B cell (primary cell): ENCODE results near the gene ZCCHC24. TPM values are rescaled to one million over a fixed set of nuclear protein-coding genes. Genes with fewer than 3 reads are reported as not detected.

Experiments
- ATAC-seq: fragments of 200-7000 bp; cut with Tn5 transposase; one replicate; pipeline ENCODE4 v1.10.0; 2021; ENCODE audit warnings: low read depth, mild to moderate bottlenecking, moderate number of reproducible peaks, moderate library complexity
- CTCF ChIA-PET: fragments of 350-600 bp; sonication (Branson Sonifier 250); formaldehyde crosslinking; loops from one replicate; lab custom pipeline; 2021; ENCODE audit warnings: antibody characterized with exemption, inconsistent platforms; lab: Charles Lee
- POLR2A ChIA-PET: fragments of 350-600 bp; sonication (Branson Sonifier 250); formaldehyde crosslinking; loops from one replicate; lab custom pipeline; 2021; ENCODE audit warnings: antibody characterized with exemption; lab: Charles Lee
- DNase-seq: peaks from one replicate; pipeline ENCODE4 v3.0.0; 2013
- H2AFZ ChIP-seq: 2 replicates; pipeline ENCODE4 v1.6.1; 2012; ENCODE audit warnings: mild to moderate bottlenecking, low read depth, low read length; ENCODE audit not compliant: insufficient read depth, poor library complexity, severe bottlenecking
- H3K27ac ChIP-seq, 2 donors: 1 replicate in 1 of 2; 2 replicates in 1 of 2; pipeline ENCODE4 v1.5.1; 2012 to 2013; ENCODE audit warnings: low read length in 2 of 2, mild to moderate bottlenecking in 2 of 2, moderate library complexity in 1 of 2
- H3K27me3 ChIP-seq, 4 experiments: fragments of 200-600 bp in 1 of 4; sonication (generic) in 1 of 4; replicated peaks in 1 of 4; 1 replicate in 2 of 4; 2 replicates in 2 of 4; pipeline versions ENCODE4 v1.6.1 to v1.7.0; 2013 to 2016; ENCODE audit warnings: low read length in 3 of 4, mild to moderate bottlenecking in 2 of 4, mixed read lengths in 1 of 4, moderate library complexity in 1 of 4; ENCODE audit not compliant: insufficient read depth in 4 of 4, control insufficient read depth in 3 of 4; ENCODE audit errors: control extremely low read depth in 1 of 4
- H3K36me3 ChIP-seq, 2 experiments: replicated peaks in 1 of 2; 1 replicate in 1 of 2; 2 replicates in 1 of 2; pipeline versions ENCODE4 v1.6.1 to v1.7.1; 2013; ENCODE audit warnings: low read length in 1 of 2; ENCODE audit not compliant: insufficient read depth in 2 of 2, control insufficient read depth in 1 of 2; ENCODE audit errors: control extremely low read depth in 1 of 2, extremely low read depth in 1 of 2
- H3K4me1 ChIP-seq, 2 donors: fragments of 200-600 bp in 1 of 2; sonication (generic) in 1 of 2; 1 replicate in 1 of 2; 2 replicates in 1 of 2; pipeline versions ENCODE4 v1.5.1 to v1.6.1; 2013 to 2017; ENCODE audit warnings: low read length in 2 of 2; ENCODE audit not compliant: control insufficient read depth in 2 of 2, insufficient read depth in 2 of 2
- H3K4me2 ChIP-seq: replicated peaks from 2 replicates; pipeline ENCODE3; 2012; ENCODE audit warnings: mild to moderate bottlenecking, low read depth, low read length; ENCODE audit not compliant: poor library complexity, severe bottlenecking
- H3K4me3 ChIP-seq, 5 experiments: fragments of 200-600 bp in 1 of 5; sonication (generic) in 1 of 5; 1 replicate in 3 of 5; 2 replicates in 2 of 5; pipeline versions ENCODE4 v1.5.1 to v1.7.0; 2011 to 2016; ENCODE audit warnings: low read length in 4 of 5, mild to moderate bottlenecking in 4 of 5, low read depth in 2 of 5, control low read depth in 1 of 5, moderate library complexity in 1 of 5; ENCODE audit not compliant: insufficient read depth in 1 of 5; ENCODE audit errors: control extremely low read depth in 1 of 5, extremely low read depth in 1 of 5
- H3K79me2 ChIP-seq: fragments of 200-600 bp; sonication (generic); one replicate; pipeline ENCODE4 v1.6.0; 2016; ENCODE audit warnings: low read length; ENCODE audit not compliant: control insufficient read depth, insufficient read depth
- H3K9ac ChIP-seq: fragments of 200-600 bp; sonication (generic); 2 replicates; pipeline ENCODE4 v1.6.1; 2017; ENCODE audit warnings: mild to moderate bottlenecking, low read length, moderate library complexity
- H3K9me3 ChIP-seq, 3 donors: one replicate each; pipeline versions ENCODE4 v1.6.1 to v1.7.1; 2013; ENCODE audit warnings: low read length in 2 of 3; ENCODE audit not compliant: control insufficient read depth in 2 of 3, insufficient read depth in 1 of 3; ENCODE audit errors: control extremely low read depth in 1 of 3
- H4K20me1 ChIP-seq: 2 replicates; pipeline ENCODE4 v1.6.0; 2012; ENCODE audit warnings: mild to moderate bottlenecking, low read length; ENCODE audit not compliant: insufficient read depth, control insufficient read depth, poor library complexity, severe bottlenecking
- H3K27ac Mint-ChIP-seq: one replicate; pipeline ENCODE4 v1.8.0; 2021; ENCODE audit warnings: mixed read lengths
- H3K27me3 Mint-ChIP-seq: one replicate; pipeline ENCODE4 v1.8.0; 2021; ENCODE audit warnings: mixed read lengths
- H3K4me1 Mint-ChIP-seq: one replicate; pipeline ENCODE4 v1.8.0; 2021; ENCODE audit warnings: mixed read lengths
- H3K4me3 Mint-ChIP-seq: one replicate; pipeline ENCODE4 v1.8.0; 2021; ENCODE audit warnings: mixed read lengths
- H3K9me3 Mint-ChIP-seq: one replicate; pipeline ENCODE4 v1.8.0; 2022; ENCODE audit warnings: mixed read lengths; ENCODE audit not compliant: insufficient read depth
- CTCF ChIP-seq: fragments of 200-600 bp; IDR thresholded peaks from one replicate; pipeline ENCODE4 v1.8.0; 2022; ENCODE audit warnings: antibody characterized with exemption, mild to moderate bottlenecking
- EZH2 ChIP-seq: IDR thresholded peaks from 2 replicates; pipeline ENCODE4 v1.6.1; 2012; ENCODE audit warnings: borderline replicate concordance, low read depth, mild to moderate bottlenecking, moderate library complexity, low read length; ENCODE audit not compliant: insufficient read depth, poor library complexity, severe bottlenecking
- WGBS: methylation state at CpG from one replicate; pipeline ENCODE4 v1.1.5; 2013; ENCODE audit warnings: missing lambda C conversion rate; ENCODE audit not compliant: insufficient coverage; 5-methylcytosine and 5-hydroxymethylcytosine counted together
- intact Hi-C: fragments of 100-400 bp; cut with micrococcal nuclease; formaldehyde crosslinking; loops from one replicate; pipeline ENCODE4 v1.10.0; 2022
- polyA plus RNA-seq: library from polyadenylated mRNA; depleted of rRNA; stranded (reverse); fragments of >200 nt; gene quantifications from 2 replicates; pipeline ENCODE4 v1.2.3, GENCODE V29; 2012
- total RNA-seq, 2 donors: library from RNA; stranded (reverse); fragments of 120-200 nt in 1 of 2; gene quantifications; 1 replicate in 1 of 2; 2 replicates in 1 of 2; pipeline versions ENCODE4 v1.2.3 to v1.2.4, GENCODE V29; 2013 to 2022

ZCCHC24 gene
- total and polyA plus RNA-seq, 2 donors (not counting 1 experiment from before 2014, with no cell fraction given) = 0.34 to 2.3 TPM

- Histone ChIP-seq H3K4me3 (no peak overlapping the region), H3K79me2 (no peaks in the 10 kb centered on the region), H3K9ac (no peak overlapping the region), H3K27me3 (peaks cover 0 to 6% (median 3%) of the 10 kb centered on the region in 4 experiments), H3K9me3 (no peaks in the 10 kb centered on the region), H3K4me1 (no peaks in the 10 kb centered on the region), H3K36me3 (no peaks in the 10 kb centered on the region), H2AFZ (no peak overlapping the region), H3K27ac (no peak overlapping the region), H4K20me1 (no peaks in the 10 kb centered on the region), H3K4me2 (no peak overlapping the region)
- intact Hi-C loops = no loop called here
- peaks cover 42% of the 10 kb centered on the region for H3K27me3 Mint-ChIP-seq
- H3K9me3 Mint-ChIP-seq = no peaks in the 10 kb centered on the region
- no peak for DNase-seq
- H3K4me1 Mint-ChIP-seq = no peaks in the 10 kb centered on the region
- ATAC-seq = no peak
- H3K4me3 Mint-ChIP-seq = no peak overlapping the region
- WGBS = 97% methylated on average over 4 of the region's 7 CpGs
- ChIA-PET POLR2A (no interaction called here), CTCF (interaction anchor here (0.9 to 2.2 kb wide), 3 partner anchors 13 to 101 kb away, joined by 3 to 7 read pairs (median 4); no protein-coding TSS in a partner anchor)
- H3K27ac Mint-ChIP-seq = no peak overlapping the region
- no peak for TF ChIP-seq CTCF
- no peak for TF ChIP-seq EZH2
Measured at GRCh38 chr10:79475119-79475653, 29.8 kb upstream of the ZCCHC24 start.

- H3K9me3 ChIP-seq = no peaks in the 10 kb centered on the region
- no peak overlapping the region for H3K4me2 ChIP-seq
- Mint-ChIP-seq H3K27me3 (peaks cover 36% of the 10 kb centered on the region), H3K4me3 (no peak overlapping the region), H3K27ac (no peak overlapping the region), H3K4me1 (no peaks in the 10 kb centered on the region), H3K9me3 (no peaks in the 10 kb centered on the region)
- no peak overlapping the region for H3K9ac ChIP-seq
- DNase-seq (no peak), ATAC-seq (no peak)
- H2AFZ ChIP-seq = no peak overlapping the region
- intact Hi-C loops = no loop called here
- WGBS = 77% methylated on average over 4 of the region's 5 CpGs
- no peak for TF ChIP-seq EZH2
- TF ChIP-seq CTCF = no peak
- ChIA-PET CTCF (interaction anchor here (0.6 to 2.2 kb wide), 3 partner anchors 100 to 265 kb away, joined by 3 to 7 read pairs (median 4); no protein-coding TSS in a partner anchor), POLR2A (no interaction called here)
- H3K79me2 ChIP-seq = no peaks in the 10 kb centered on the region
- no peak overlapping the region for H3K4me3 ChIP-seq
- H4K20me1 ChIP-seq = no peaks in the 10 kb centered on the region
- peaks cover 0 to 6% (median 2%) of the 10 kb centered on the region in 4 experiments for H3K27me3 ChIP-seq
- H3K4me1 ChIP-seq = no peaks in the 10 kb centered on the region
- no peak overlapping the region for H3K27ac ChIP-seq
- H3K36me3 ChIP-seq = no peaks in the 10 kb centered on the region
Measured at GRCh38 chr10:79473496-79474095, 28.2 kb upstream of the ZCCHC24 start.
